Fibroblast of skin of left quadriceps (primary cell): ENCODE results near the gene BUD13.
"Not testable (repeated sequence)": the region's sequence is repeated elsewhere in the genome, so short reads cannot be mapped to it uniquely, and the experiment has no call there.

Experiments used
- DNase-seq, 2 experiments: peaks; one replicate each; pipeline ENCODE4 v3.0.0-alpha.2; 2013; ENCODE audit warnings: low read depth in 2 of 2

BUD13 gene

DNA sequence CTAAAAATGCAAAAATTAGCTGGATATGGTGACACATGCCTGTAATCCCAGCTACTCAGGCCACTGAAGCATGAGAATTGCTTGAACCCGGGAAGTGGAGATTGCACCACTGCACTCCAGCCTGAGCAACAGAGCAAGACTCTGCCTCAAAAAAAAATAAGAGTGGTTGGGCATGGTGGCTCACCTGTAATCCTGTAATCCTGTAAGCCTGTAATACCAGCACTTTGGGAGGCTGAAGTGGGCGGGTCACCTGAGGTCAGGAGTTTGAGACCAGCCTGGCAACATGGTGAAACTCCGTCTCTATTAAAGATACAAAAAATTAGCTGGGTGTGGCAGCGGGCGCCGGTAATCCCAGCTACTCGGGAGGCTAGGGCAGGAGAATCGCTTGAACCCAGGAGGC lies 16.7 kb downstream of the BUD13 start:
- not testable (repeated sequence) for DNase-seq

GRCh38 chr11:116750070-116750718 lies 22.6 kb downstream of the BUD13 start:
- no peak for DNase-seq

DNA sequence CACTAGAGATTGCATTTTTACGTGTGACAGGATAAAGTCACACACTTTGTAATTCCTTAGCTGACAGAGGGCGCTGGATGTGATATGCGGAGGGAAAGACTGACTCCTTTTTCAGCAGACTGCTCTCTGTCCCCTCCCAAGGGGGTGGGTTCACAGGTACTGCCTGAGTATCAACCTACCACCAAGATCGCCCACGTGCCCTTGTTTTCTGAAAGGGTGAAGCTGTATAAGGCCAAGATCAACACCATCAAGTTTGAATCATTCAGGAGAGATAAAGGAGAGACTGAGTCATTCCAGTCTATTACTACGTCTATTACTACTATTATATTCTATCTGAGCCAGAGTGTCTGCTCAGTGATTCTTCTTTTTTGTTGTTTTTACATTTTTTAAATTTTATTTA lies 30.7 kb downstream of the BUD13 start:
- DNase-seq = no peak

DNA sequence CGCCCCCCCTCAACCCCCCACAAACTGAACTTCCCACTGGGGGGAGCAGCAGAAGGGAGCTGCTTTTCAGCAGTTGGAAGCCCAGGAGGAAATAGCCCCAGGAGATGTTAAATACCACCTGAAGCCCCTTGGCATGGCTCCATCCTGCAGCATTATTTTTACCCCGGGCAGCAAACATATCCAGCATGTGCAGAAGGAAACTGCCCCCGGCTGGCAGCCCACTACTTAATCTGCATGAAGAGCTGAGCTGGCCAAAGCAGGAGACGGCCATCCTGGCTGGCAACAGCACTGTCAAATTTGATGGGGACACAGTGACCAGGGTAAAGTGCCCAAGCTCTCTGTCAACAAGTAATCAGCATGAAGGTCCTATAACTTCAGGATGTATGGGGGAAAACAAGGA lies 32.0 kb downstream of the BUD13 start:
- no peak for DNase-seq

DNA sequence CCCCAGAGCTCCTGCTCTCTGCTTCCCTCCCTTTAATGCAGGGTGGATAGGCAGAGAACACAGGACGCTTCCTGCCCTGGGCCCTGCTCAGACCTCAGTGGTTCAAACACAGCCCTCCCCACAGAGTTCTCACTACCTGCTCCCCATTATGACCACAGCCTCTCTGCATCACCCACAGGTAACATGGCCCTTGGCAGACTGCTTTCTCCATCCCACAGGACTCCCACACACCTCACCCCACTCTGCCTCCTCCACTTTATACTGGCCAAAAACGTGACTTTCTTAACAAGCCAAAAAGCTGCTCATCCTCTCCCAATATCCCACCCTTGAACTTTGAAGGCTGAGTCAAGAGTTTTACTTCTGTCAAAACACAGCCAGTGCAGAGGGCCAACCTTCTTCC lies 33.8 kb downstream of the BUD13 start:
- DNase-seq = no peak

GRCh38 chr11:116736763-116737162 lies 36.0 kb downstream of the BUD13 start:
- DNase-seq = no peak

DNA sequence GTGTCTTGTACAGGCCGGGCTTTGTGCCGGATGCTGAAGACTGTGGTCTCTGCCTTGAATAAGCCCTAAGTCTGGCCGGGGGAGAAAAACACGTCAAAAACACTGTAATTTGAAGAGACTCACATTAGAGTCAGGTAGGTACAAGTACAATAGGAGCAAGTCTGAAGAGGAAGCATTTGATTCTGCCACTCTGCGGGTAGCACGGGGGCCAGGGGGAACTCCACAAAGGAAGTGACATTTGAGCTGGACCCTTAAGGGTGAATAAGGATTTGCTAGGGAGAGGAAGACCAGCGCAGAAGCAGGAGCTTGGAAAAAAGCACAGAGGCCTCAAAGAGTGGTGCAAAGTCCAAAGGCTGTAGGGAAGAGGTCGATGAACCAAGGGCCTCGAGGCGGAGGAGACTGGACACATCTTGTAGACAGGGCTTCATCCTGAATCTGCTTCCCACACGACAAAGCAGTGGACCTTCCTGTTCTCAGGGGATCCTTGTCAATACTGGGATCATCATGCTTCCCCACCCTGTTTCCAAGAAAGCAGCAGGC lies 38.7 kb downstream of the BUD13 start:
- no peak for DNase-seq

- DNase-seq = no peak
Observed at GRCh38 chr11:116733043-116733755, 39.6 kb downstream of the BUD13 start.

- peak; percentile 26 to 30 for DNase-seq
Observed at GRCh38 chr11:116732271-116733042, 40.3 kb downstream of the BUD13 start.

DNA sequence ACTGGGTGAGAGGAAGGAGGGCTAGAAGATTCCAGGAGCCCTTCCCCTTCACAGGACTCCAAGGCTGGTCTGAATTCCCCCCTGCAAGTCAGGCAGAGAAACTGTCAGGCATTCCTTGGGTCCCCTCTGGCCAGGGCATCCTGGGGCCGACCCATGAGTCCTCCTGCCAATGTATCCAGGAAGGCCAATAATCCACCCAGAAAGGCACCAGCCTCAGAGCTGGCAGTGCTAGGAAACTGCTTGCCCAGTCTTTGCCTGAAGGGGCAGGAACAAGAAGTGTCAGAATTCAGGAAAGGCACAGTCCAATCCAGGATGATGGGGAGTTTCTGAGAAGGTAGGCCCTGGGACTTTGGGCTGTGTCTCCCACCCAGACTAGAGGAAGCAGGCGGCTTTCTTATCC lies 41.0 kb downstream of the BUD13 start:
- DNase-seq = no peak

DNA sequence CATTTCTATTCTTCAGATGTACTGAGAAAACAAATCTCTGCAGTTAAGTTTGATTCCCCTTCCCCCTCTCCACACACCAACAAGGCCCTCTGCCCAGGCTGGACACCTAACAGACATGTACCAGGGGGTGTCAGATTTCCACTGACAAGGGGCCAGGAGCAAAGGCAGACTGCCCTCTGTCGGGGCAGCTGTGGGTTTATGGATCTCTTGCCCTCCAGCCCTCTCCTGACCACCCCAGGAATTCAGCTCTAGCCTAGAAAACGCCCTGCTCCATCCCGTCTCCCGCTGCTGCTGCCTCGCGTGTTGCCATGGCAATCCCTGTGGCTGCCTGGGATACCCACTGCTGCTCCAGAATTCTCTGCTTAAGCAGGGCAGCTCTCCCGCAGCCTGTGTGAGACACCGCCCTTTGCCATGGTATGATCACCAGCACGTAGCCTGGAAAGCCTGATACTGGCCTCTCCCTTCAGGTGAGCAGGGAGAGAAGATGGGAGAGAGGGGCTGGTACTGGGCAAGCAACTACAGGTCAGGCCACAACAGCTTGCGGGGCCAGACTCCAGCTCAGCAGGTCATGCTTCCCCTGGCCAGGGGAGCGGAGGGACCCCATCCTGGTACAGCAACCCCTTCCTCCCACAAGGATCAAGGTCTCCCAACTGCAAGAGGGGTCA lies 41.6 kb downstream of the BUD13 start:
- peak in 1 of 2 experiments; percentile 3 for DNase-seq

GRCh38 chr11:116730601-116731000 lies 42.2 kb downstream of the BUD13 start:
- no peak for DNase-seq

GRCh38 chr11:116730241-116730561 lies 42.6 kb downstream of the BUD13 start:
- DNase-seq = no peak

DNA sequence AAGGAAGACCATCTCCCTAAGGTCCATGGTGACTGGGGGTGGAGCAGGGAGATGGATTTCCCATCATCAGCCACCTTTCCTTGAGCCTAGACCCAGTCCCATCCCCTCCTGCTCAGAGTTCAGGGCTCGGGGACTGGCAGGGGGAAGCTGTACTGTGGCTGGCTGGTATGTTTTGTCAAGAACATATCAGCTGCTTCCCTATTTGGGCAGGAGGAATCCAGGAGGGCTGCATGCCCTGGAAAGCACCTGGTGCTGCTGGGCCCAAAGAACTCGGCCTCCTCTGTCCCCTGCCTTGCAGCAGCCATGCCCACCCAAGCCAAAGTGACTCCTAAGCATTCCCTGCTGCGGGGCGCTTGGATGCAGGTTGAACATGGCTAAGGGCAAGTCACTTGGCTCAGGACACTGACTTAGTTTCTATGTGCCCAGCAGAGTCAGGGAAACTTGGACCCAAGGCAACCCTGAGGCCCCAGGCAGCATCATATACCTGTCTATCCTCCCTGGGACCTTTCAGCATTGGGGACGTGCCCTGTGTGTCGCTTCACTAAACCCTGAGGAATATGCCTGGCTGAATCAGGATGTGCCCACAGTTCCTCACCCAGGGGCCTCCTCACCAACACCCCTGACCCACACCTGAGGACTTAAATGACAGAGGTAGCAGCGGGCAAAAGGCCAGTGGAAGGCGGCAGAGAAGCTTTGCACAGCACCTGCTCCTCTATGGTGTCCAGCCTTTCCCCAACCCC lies 43.1 kb downstream of the BUD13 start:
- no peak for DNase-seq

GRCh38 chr11:116727990-116728389 lies 44.8 kb downstream of the BUD13 start:
- no peak for DNase-seq

DNA sequence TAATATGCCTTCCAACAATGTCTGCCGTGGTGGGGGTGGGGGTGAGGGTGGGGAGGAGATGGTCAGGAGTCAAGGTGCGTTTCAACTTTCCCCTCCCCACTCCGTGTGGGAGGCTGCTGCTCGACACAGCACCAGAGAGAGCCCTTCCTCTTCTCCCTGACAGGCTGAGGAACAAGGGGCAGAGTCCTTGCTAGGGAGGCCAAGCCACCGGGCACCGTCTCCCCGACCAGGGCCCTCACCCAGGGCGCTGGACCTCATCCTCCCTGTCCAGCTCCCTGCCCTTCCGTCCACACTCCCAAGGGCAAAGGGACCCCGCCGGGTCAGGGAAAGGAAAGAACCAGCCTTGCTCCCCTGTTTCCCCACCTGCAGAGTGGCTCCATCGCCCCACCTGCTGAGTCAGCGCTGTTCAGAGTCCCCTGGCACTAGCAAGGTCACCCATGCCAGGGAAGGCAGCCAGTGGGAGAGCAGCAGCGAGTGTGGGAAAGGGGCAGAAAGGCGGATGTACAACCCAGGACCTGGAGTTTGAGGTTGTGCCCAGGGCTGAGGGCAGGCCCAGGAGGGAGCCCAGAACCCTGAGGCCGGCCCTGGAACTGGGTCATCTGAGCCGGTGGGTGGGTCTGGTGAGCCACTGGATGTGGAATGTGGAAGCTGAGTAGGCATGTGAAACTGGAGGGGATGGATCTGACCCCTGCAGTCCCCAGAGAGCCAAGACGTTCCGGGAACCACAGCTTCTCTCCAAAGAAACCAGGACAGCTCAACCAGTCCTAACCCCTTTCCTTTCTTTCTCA lies 47.2 kb downstream of the BUD13 start:
- peak; percentile 10 to 17 for DNase-seq

DNA sequence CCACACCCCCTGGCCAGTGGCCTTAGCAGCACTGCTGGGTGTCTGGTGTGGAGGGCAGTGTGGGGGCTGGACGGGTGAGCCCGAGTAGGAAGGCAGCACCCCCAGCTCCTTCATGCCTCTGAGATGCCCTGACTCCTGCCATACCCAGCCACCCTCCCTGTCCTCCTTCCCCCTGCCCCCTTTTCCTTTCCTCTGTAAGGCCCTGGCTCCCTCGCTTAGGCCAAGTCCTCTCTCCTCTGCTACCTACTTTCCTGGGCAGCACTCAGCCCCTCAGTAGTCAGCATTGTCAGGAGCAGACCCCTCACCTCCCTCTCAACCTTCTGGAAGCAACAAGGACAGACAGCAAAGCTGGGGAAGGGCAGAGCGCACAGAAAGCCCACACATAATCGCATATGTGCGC lies 48.0 kb downstream of the BUD13 start:
- no peak for DNase-seq

- DNase-seq = no peak
Observed at GRCh38 chr11:116723511-116723910, 49.3 kb downstream of the BUD13 start.

DNA sequence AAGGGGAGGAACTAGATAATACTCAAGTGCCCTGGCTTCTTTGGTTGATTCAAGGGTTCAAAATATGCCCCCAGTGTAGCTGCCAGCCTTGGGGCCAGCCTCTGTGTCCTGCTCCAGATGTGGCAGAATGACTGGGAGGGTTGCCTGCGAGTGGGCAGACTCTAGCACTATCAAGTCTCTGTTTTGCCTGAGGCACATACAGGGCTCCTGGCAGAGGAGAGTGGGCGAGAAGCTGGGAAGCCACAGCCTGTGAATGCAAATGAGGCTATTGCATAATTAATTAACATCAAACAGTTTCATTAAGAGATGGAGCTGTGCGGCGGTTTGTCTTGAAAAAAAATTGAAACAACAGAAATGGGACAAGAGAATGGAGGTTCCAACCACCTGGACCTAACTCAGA lies 50.8 kb downstream of the BUD13 start:
- no peak for DNase-seq

DNA sequence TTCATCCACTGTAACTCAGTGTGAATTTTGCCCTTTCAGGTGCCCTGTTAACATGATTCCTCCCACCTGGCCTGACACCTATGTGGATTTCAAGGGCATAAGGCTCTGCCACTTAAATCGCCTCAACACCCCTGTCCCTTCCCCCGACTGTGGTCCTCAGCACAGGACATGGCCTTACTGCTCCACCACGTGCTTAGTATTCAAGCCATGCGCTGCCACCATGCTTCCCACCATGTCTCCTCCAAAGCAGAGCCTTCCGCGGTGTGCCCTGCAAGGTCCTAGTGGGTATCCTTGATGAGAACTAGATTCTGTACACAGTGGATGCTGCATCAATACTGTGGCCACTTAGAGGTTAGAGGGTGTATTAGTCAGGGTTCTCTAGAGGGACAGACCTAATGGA lies 51.9 kb downstream of the BUD13 start:
- no peak for DNase-seq
